Measurements from ENCODE around the gene CEBPG. TPM values are rescaled to one million over a fixed set of nuclear protein-coding genes. Genes with fewer than 3 reads are reported as not detected.

Gene CEBPG
- total RNA-seq, 2 experiments from 2014 or later: 15.5 TPM

- Mint-ChIP-seq H3K27me3 (no peaks in the 10 kb centered on the region), H3K4me1 (ENCODE audit: low read depth) (no peaks in the 10 kb centered on the region), H3K4me3 (no peak overlapping the region), H3K36me3 (ENCODE audit: low read depth) (no peaks in the 10 kb centered on the region), H3K9me3 (no peaks in the 10 kb centered on the region), H3K27ac (no peak overlapping the region)
- H3K27ac ChIP-seq (ENCODE audit: low read depth in 1 of 2, low read length in 2 of 2): no peak overlapping the region
- no peaks in the 10 kb centered on the region for H3K27me3 ChIP-seq (ENCODE audit: control insufficient read depth in 1 of 2, insufficient read depth in 2 of 2, low read length in 2 of 2)
- H3K4me1 ChIP-seq (ENCODE audit: insufficient read depth, low read length): no peaks in the 10 kb centered on the region
- ChIA-PET POLR2A (no interaction called here), CTCF (interaction anchor here (1.5 kb wide), 1 partner anchor 172 kb away, joined by 3 read pairs; no protein-coding TSS in a partner anchor)
- DNase-seq (no peak), ATAC-seq (ENCODE audit: poor library complexity) (no peak)
- H3K9me3 ChIP-seq (ENCODE audit: control insufficient read depth in 1 of 2, insufficient read depth in 1 of 2, low read length in 2 of 2): no peaks in the 10 kb centered on the region
- no peak for TF ChIP-seq CTCF (IDR thresholded peaks at IDR 0.05)
- intact Hi-C loops (cut with DNase I, micrococcal nuclease): loop anchor here in 1 of 2 experiments (5.0 kb wide), 1 partner anchor 266 kb away; no protein-coding TSS in a partner anchor
- peaks cover 4% of the 10 kb centered on the region for H3K36me3 ChIP-seq (ENCODE audit: insufficient read depth, low read length)
- H3K4me3 ChIP-seq (ENCODE audit: low read length): no peak overlapping the region
Observed at GRCh38 chr19:33408116-33408515, 34.6 kb downstream of the CEBPG start.

GRCh38 chr19:33408538-33409434 lies 35.3 kb downstream of the CEBPG start:
- H3K27me3 ChIP-seq (ENCODE audit: control insufficient read depth in 1 of 2, insufficient read depth in 2 of 2, low read length in 2 of 2): no peaks in the 10 kb centered on the region
- CTCF ChIA-PET: interaction anchor here (1.5 kb wide), 1 partner anchor 173 kb away, joined by 3 read pairs; no protein-coding TSS in a partner anchor
- ATAC-seq (ENCODE audit: poor library complexity) (no peak), DNase-seq (no peak)
- Mint-ChIP-seq H3K4me3 (no peak overlapping the region), H3K27me3 (no peaks in the 10 kb centered on the region), H3K9me3 (no peaks in the 10 kb centered on the region), H3K36me3 (ENCODE audit: low read depth) (no peaks in the 10 kb centered on the region), H3K4me1 (ENCODE audit: low read depth) (no peaks in the 10 kb centered on the region), H3K27ac (no peak overlapping the region)
- POLR2A ChIA-PET: no interaction called here
- no peaks in the 10 kb centered on the region for H3K4me1 ChIP-seq (ENCODE audit: insufficient read depth, low read length)
- no peak for TF ChIP-seq CTCF (IDR thresholded peaks at IDR 0.05)
- H3K9me3 ChIP-seq (ENCODE audit: control insufficient read depth in 1 of 2, insufficient read depth in 1 of 2, low read length in 2 of 2): no peaks in the 10 kb centered on the region
- intact Hi-C loops (cut with DNase I, micrococcal nuclease): loop anchor here in 1 of 2 experiments (5.0 kb wide), 1 partner anchor 266 kb away; no protein-coding TSS in a partner anchor
- H3K36me3 ChIP-seq (ENCODE audit: insufficient read depth, low read length): peaks cover 4% of the 10 kb centered on the region
- H3K4me3 ChIP-seq (ENCODE audit: low read length): no peak overlapping the region
- no peak overlapping the region for H3K27ac ChIP-seq (ENCODE audit: low read depth in 1 of 2, low read length in 2 of 2)

- Histone ChIP-seq H3K4me1 (ENCODE audit: insufficient read depth, low read length) (no peaks in the 10 kb centered on the region), H3K36me3 (ENCODE audit: insufficient read depth, low read length) (peaks cover 4% of the 10 kb centered on the region), H3K9me3 (ENCODE audit: control insufficient read depth in 1 of 2, insufficient read depth in 1 of 2, low read length in 2 of 2) (no peaks in the 10 kb centered on the region), H3K27me3 (ENCODE audit: control insufficient read depth in 1 of 2, insufficient read depth in 2 of 2, low read length in 2 of 2) (no peaks in the 10 kb centered on the region), H3K4me3 (ENCODE audit: low read length) (no peak overlapping the region), H3K27ac (ENCODE audit: low read depth in 1 of 2, low read length in 2 of 2) (no peak overlapping the region)
- no peaks in the 10 kb centered on the region for H3K27me3 Mint-ChIP-seq
- DNase-seq (no peak), ATAC-seq (ENCODE audit: poor library complexity) (no peak)
- H3K4me3 Mint-ChIP-seq: no peak overlapping the region
- H3K27ac Mint-ChIP-seq: no peak overlapping the region
- POLR2A ChIA-PET: no interaction called here
- intact Hi-C loops (cut with DNase I, micrococcal nuclease): loop anchor here in 1 of 2 experiments (5.0 kb wide), 1 partner anchor 268 kb away; no protein-coding TSS in a partner anchor
- H3K9me3 Mint-ChIP-seq: no peaks in the 10 kb centered on the region
- no peaks in the 10 kb centered on the region for H3K4me1 Mint-ChIP-seq (ENCODE audit: low read depth)
- no peaks in the 10 kb centered on the region for H3K36me3 Mint-ChIP-seq (ENCODE audit: low read depth)
- no peak for TF ChIP-seq CTCF (IDR thresholded peaks at IDR 0.05)
- CTCF ChIA-PET: no interaction called here
Observed at GRCh38 chr19:33409906-33410685, 36.6 kb downstream of the CEBPG start.

Data from CD4-positive, alpha-beta T cell (primary cell).